DND-41 (cell line): Measurements from ENCODE around the gene GRID1.
"Not testable (repeated sequence)": the region's sequence is repeated elsewhere in the genome, so short reads cannot be mapped to it uniquely, and the experiment has no call there.

ENCODE experiments used
- ATAC-seq: fragments of 200-7000 bp; cut with Tn5 transposase; 3 replicates; pipeline ENCODE4 v1.9.1; 2021; ENCODE audit warnings: low read depth; ENCODE audit not compliant: insufficient read depth
- DNase-seq: peaks from one replicate; pipeline ENCODE4 v3.0.0-alpha.2; 2020
- H2AFZ ChIP-seq: 2 replicates; pipeline ENCODE4 v1.6.0; 2012; ENCODE audit warnings: low read depth, low read length
- H3K27ac ChIP-seq: 2 replicates; pipeline ENCODE4 v1.5.1; 2012; ENCODE audit warnings: low read length, inconsistent platforms
- H3K27me3 ChIP-seq: fragments of 200-600 bp; sonication (generic); 2 replicates; pipeline ENCODE4 v1.6.0; 2012; ENCODE audit warnings: low read length, mild to moderate bottlenecking, inconsistent platforms; ENCODE audit not compliant: insufficient read depth, poor library complexity
- H3K36me3 ChIP-seq: 2 replicates; pipeline ENCODE4 v1.5.1; 2012; ENCODE audit warnings: low read length, inconsistent platforms; ENCODE audit not compliant: insufficient read depth
- H3K4me1 ChIP-seq: 2 replicates; pipeline ENCODE4 v1.5.1; 2012; ENCODE audit warnings: mild to moderate bottlenecking, low read length; ENCODE audit not compliant: insufficient read depth
- H3K4me2 ChIP-seq: 2 replicates; pipeline ENCODE4 v1.6.0; 2012; ENCODE audit warnings: mild to moderate bottlenecking, moderate library complexity, low read length, inconsistent platforms; ENCODE audit not compliant: insufficient read depth
- H3K4me3 ChIP-seq, 2 experiments: fragments of 200-600 bp in 1 of 2; shearing (Covaris generic) in 1 of 2; 2 replicates each; pipeline ENCODE4 v1.5.1; 2012 to 2016; ENCODE audit warnings: inconsistent platforms in 2 of 2, low read length in 2 of 2, mild to moderate bottlenecking in 2 of 2, low read depth in 1 of 2, moderate library complexity in 1 of 2
- H3K79me2 ChIP-seq: 2 replicates; pipeline ENCODE4 v1.6.0; 2012; ENCODE audit warnings: low read length, inconsistent platforms; ENCODE audit not compliant: insufficient read depth
- H3K9ac ChIP-seq: 2 replicates; pipeline ENCODE4 v1.6.0; 2012; ENCODE audit warnings: low read depth, mild to moderate bottlenecking, inconsistent platforms, low read length, moderate library complexity
- H3K9me3 ChIP-seq: 2 replicates; pipeline ENCODE4 v1.5.1; 2012; ENCODE audit warnings: low read length, moderate library complexity, mild to moderate bottlenecking, inconsistent platforms; ENCODE audit not compliant: insufficient read depth, severe bottlenecking
- H4K20me1 ChIP-seq: 2 replicates; pipeline ENCODE4 v1.6.0; 2012; ENCODE audit warnings: low read length; ENCODE audit not compliant: insufficient read depth
- CTCF ChIP-seq: IDR thresholded peaks from 2 replicates; pipeline ENCODE4 v1.5.1; 2012; ENCODE audit warnings: borderline replicate concordance, low read length, moderate library complexity, mild to moderate bottlenecking; ENCODE audit not compliant: poor library complexity, severe bottlenecking; ENCODE audit errors: extremely low read depth
- EZH2 ChIP-seq: IDR thresholded peaks from 3 replicates; pipeline ENCODE4 v1.6.1; 2012; ENCODE audit warnings: borderline replicate concordance, low read depth, mild to moderate bottlenecking, moderate library complexity, low read length, inconsistent platforms; ENCODE audit not compliant: severe bottlenecking

Gene GRID1

DNA sequence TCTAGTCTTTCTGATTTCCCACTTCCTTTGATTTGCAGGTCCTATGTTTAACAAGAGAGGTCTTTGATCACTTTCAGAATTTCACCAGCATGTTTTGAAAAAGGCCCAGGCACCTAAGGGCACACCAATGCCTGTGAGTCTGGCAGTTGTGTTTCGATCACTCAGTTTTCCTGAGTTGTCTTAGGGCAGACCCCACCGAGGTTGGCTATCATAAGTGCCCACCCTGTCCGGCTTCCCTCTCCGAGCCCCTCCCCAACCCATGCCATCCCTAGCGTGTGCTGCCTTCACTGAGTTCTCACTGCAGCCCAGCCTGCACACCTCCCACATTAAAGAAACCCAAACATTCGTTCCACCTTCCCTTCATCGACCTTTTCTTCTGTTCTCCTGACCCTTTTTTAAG is 257.9 kb downstream of the GRID1 start:
- H4K20me1 ChIP-seq: no peaks in the 10 kb centered on the region; the same call in 1 of the 2 replicates
- H3K4me3 ChIP-seq: no peak overlapping the region
- no peaks in the 10 kb centered on the region for H3K9me3 ChIP-seq
- no peak overlapping the region for H3K4me2 ChIP-seq
- H3K9ac ChIP-seq: no peak overlapping the region
- no peaks in the 10 kb centered on the region for H3K36me3 ChIP-seq
- H3K27me3 ChIP-seq: no peaks in the 10 kb centered on the region
- ATAC-seq (no peak), DNase-seq (no peak)
- no peak overlapping the region for H3K27ac ChIP-seq
- no peak overlapping the region for H2AFZ ChIP-seq
- no peaks in the 10 kb centered on the region for H3K4me1 ChIP-seq
- no peaks in the 10 kb centered on the region for H3K79me2 ChIP-seq
- TF ChIP-seq CTCF (no peak), EZH2 (no peak)

GRCh38 chr10:86107611-86108310 is 258.8 kb downstream of the GRID1 start:
- H3K4me1 ChIP-seq, DNase-seq, ATAC-seq, H3K36me3 ChIP-seq, H3K4me3 ChIP-seq, H3K9ac ChIP-seq, H3K9me3 ChIP-seq, H3K27me3 ChIP-seq, H3K27ac ChIP-seq, H3K79me2 ChIP-seq, H2AFZ ChIP-seq, H4K20me1 ChIP-seq, H3K4me2 ChIP-seq: not testable (repeated sequence)

DNA sequence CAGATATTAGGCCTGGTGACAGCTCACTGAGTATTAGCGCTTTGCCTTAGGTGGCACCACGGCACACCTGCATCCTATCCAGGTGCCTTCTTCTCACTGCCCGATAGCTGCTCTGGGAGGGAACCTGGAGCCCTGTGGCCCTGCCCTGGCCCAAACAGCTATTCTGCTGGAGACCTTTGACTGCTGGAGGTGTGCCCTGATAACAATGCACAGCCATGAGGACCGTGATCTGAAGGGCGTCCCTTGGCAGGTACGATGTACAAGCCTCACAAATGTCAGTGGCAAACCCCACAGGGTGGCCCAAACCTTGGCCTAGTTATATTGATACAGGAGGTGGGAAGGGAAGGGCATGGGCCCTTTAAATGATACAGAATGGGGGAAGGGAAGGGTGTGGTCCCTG is 259.5 kb downstream of the GRID1 start:
- no peaks in the 10 kb centered on the region for H3K79me2 ChIP-seq
- H3K9me3 ChIP-seq: no peaks in the 10 kb centered on the region
- DNase-seq (no peak), ATAC-seq (no peak)
- no peak for TF ChIP-seq EZH2
- no peak for TF ChIP-seq CTCF
- no peak overlapping the region for H3K4me3 ChIP-seq
- H4K20me1 ChIP-seq: no peaks in the 10 kb centered on the region; the same call in 1 of the 2 replicates
- no peak overlapping the region for H3K4me2 ChIP-seq
- no peak overlapping the region for H3K9ac ChIP-seq
- H3K36me3 ChIP-seq: no peaks in the 10 kb centered on the region
- no peaks in the 10 kb centered on the region for H3K27me3 ChIP-seq
- H3K27ac ChIP-seq: no peak overlapping the region
- no peak overlapping the region for H2AFZ ChIP-seq
- H3K4me1 ChIP-seq: no peaks in the 10 kb centered on the region

GRCh38 chr10:86106616-86107015 is 260.0 kb downstream of the GRID1 start:
- no peak overlapping the region for H3K4me2 ChIP-seq
- no peak for DNase-seq

More at GRCh38 chr10:86106616-86107015, 260.0 kb downstream of the GRID1 start:
- ATAC-seq: no peak
- Histone ChIP-seq H3K36me3 (no peaks in the 10 kb centered on the region), H3K27ac (no peak overlapping the region), H4K20me1 (no peaks in the 10 kb centered on the region; the same call in 1 of the 2 replicates), H3K27me3 (no peaks in the 10 kb centered on the region), H3K4me3 (no peak overlapping the region), H2AFZ (no peak overlapping the region), H3K79me2 (no peaks in the 10 kb centered on the region), H3K9me3 (no peaks in the 10 kb centered on the region), H3K9ac (no peak overlapping the region), H3K4me1 (no peaks in the 10 kb centered on the region)
- TF ChIP-seq CTCF (no peak), EZH2 (no peak)
